ENCODE data around the gene IFNE.

- TF ChIP-seq POLR2AphosphoS5 (IDR thresholded peaks at IDR 0.05; ENCODE audit: borderline replicate concordance, low read depth, low read length) (no peak), EZH2 (IDR thresholded peaks at IDR 0.05) (no peak), FOXP2 (optimal IDR thresholded peaks at IDR 0.05; ENCODE audit: control extremely low read depth, extremely low read length, insufficient read depth) (no peak)
Measured at GRCh38 chr9:21519855-21520434, 37.8 kb upstream of the IFNE start.

Measured in SK-N-MC (cell line).